Gastroesophageal sphincter (tissue), 3 donors: ENCODE data around the gene SGMS2.

Source experiments
- CTCF ChIP-seq, 4 experiments: fragments of 200-600 bp in 2 of 4; fragments of 450-650 bp in 2 of 4; sonication (generic) in 1 of 4; IDR thresholded peaks; one replicate each; pipeline ENCODE4 v1.5.1; 2017 to 2019; ENCODE audit warnings: antibody characterized with exemption in 4 of 4, mild to moderate bottlenecking in 2 of 4, moderate library complexity in 2 of 4
- EP300 ChIP-seq: sonication (generic); formaldehyde crosslinking; IDR thresholded peaks from one replicate; pipeline ENCODE4 v1.6.1; 2017; ENCODE audit warnings: antibody characterized with exemption, mild to moderate bottlenecking

GRCh38 chr4:107939307-107939706 is 114.6 kb downstream of the SGMS2 start:
- TF ChIP-seq CTCF (IDR thresholded peaks at IDR 0.05) = no peak
- no peak for TF ChIP-seq EP300
